ENCODE results near the gene DNAL4. TPM values are rescaled to one million over a fixed set of nuclear protein-coding genes. Genes with fewer than 3 reads are reported as not detected.

Gene DNAL4
- total RNA-seq, 1 experiment from 2014 or later = 8.3 TPM

DNA sequence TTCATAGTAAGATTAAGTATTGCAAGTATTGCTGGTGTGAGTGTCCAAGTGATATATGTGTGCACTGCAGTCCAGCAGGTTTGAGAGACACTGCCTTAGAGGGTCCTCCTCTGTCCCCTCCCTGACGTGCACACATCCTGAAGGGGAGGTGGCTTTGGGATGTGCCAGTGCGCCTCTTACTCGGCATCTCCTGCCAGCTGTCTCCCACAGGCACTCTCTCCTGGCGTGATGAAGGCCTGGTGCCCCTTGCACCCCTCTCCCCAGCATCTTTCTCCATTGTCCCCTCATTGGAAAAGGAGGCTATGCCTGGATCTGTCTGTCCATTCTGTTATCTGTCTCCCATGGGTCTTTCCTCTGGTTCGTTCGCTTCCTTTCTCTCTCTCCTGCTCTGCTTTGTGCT lies 64.0 kb downstream of the DNAL4 start:
- Histone ChIP-seq H3K9me3 (ENCODE audit: control insufficient read depth, low read depth, low read length) (no peaks in the 10 kb centered on the region), H4K91ac (ENCODE audit: insufficient read length, low read depth, low read length) (no peak overlapping the region), H4K5ac (ENCODE audit: insufficient read length, low read depth, low read length) (no peak overlapping the region), H3K27ac (ENCODE audit: insufficient read length, low read depth, low read length) (no peak overlapping the region), H3K14ac (ENCODE audit: insufficient read depth, low read length) (no peak overlapping the region), H4K20me1 (ENCODE audit: control insufficient read depth, insufficient read depth, insufficient read length) (no peaks in the 10 kb centered on the region), H4K8ac (replicated peaks; ENCODE audit: insufficient read length, low read depth, low read length) (no peak overlapping the region), H3K4me2 (ENCODE audit: insufficient read depth, insufficient read length, low read length) (no peak overlapping the region), H3T11ph (ENCODE audit: low read length) (no peak overlapping the region), H3K23ac (ENCODE audit: insufficient read length, low read depth, low read length) (no peak overlapping the region), H3K79me2 (ENCODE audit: insufficient read depth, low read length) (no peaks in the 10 kb centered on the region), H3K18ac (ENCODE audit: insufficient read length, low read depth, low read length) (no peak overlapping the region), H3K23me2 (ENCODE audit: insufficient read length, low read depth, low read length, poor library complexity, severe bottlenecking) (no peaks in the 10 kb centered on the region), H2AK5ac (ENCODE audit: insufficient read length, low read length) (no peak overlapping the region), H2BK20ac (ENCODE audit: low read depth, low read length, poor library complexity, severe bottlenecking) (no peak overlapping the region), H3K79me1 (ENCODE audit: insufficient read depth, low read depth, low read length, poor library complexity, severe bottlenecking) (no peaks in the 10 kb centered on the region), H2BK5ac (ENCODE audit: insufficient read length, low read length) (no peak overlapping the region), H2BK15ac (ENCODE audit: low read depth, low read length) (no peak overlapping the region), H3K4me1 (ENCODE audit: insufficient read depth, low read length) (no peaks in the 10 kb centered on the region), H3K9ac (ENCODE audit: extremely low read depth, insufficient read length, low read length) (no peak overlapping the region), H2BK12ac (ENCODE audit: insufficient read length, low read depth, low read length) (no peak overlapping the region), H2AFZ (ENCODE audit: low read length) (no peak overlapping the region), H3K27me3 (ENCODE audit: insufficient read depth, low read length) (no peaks in the 10 kb centered on the region), H2BK120ac (ENCODE audit: low read depth, low read length, poor library complexity, severe bottlenecking) (no peak overlapping the region), H3K56ac (ENCODE audit: insufficient read length, low read depth, low read length) (no peak overlapping the region), H3K4ac (ENCODE audit: low read depth, low read length) (no peak overlapping the region)
- TF ChIP-seq, protein P1, sequence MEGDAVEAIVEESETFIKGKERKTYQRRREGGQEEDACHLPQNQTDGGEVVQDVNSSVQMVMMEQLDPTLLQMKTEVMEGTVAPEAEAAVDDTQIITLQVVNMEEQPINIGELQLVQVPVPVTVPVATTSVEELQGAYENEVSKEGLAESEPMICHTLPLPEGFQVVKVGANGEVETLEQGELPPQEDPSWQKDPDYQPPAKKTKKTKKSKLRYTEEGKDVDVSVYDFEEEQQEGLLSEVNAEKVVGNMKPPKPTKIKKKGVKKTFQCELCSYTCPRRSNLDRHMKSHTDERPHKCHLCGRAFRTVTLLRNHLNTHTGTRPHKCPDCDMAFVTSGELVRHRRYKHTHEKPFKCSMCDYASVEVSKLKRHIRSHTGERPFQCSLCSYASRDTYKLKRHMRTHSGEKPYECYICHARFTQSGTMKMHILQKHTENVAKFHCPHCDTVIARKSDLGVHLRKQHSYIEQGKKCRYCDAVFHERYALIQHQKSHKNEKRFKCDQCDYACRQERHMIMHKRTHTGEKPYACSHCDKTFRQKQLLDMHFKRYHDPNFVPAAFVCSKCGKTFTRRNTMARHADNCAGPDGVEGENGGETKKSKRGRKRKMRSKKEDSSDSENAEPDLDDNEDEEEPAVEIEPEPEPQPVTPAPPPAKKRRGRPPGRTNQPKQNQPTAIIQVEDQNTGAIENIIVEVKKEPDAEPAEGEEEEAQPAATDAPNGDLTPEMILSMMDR (conservative IDR thresholded peaks at IDR 0.05) = no peak
- no peaks in the 10 kb centered on the region for H3K9me3 Mint-ChIP-seq
- H3K27me3 Mint-ChIP-seq (ENCODE audit: low read depth) = no peaks in the 10 kb centered on the region
- DNase-seq = no peak
- no peak overlapping the region for H3K27ac Mint-ChIP-seq
- WGBS (ENCODE audit: extremely low coverage, insufficient read length, low lambda C conversion rate) = no CpG with 5 or more reads among the region's 6 CpGs
- peaks cover 45 to 98% (median 78%) of the 10 kb centered on the region in 3 experiments; a peak in 6 of 7 replicates for H3K36me3 Mint-ChIP-seq (ENCODE audit: insufficient read depth in 1 of 3, low read depth in 3 of 3)
- H3K4me3 Mint-ChIP-seq = no peak overlapping the region
- H3K4me1 Mint-ChIP-seq = no peaks in the 10 kb centered on the region
